Naive thymus-derived CD4-positive, alpha-beta T cell (primary cell): Measurements from ENCODE around the gene VAV2. TPM values are rescaled to one million over a fixed set of nuclear protein-coding genes. Genes with fewer than 3 reads are reported as not detected.

Source experiments
- ATAC-seq: fragments of 150-1000 bp; cut with Tn5 transposase; 2 replicates; pipeline ENCODE4 v1.10.0; 2021; ENCODE audit warnings: mild to moderate bottlenecking, moderate library complexity
- CTCF ChIA-PET: fragments of 350-600 bp; sonication (Branson Sonifier 250); formaldehyde crosslinking; loops from one replicate; lab custom pipeline; 2021; ENCODE audit warnings: antibody characterized with exemption; lab: Charles Lee
- POLR2A ChIA-PET: fragments of 350-600 bp; sonication (Branson Sonifier 250); formaldehyde crosslinking; loops from one replicate; lab custom pipeline; 2021; ENCODE audit warnings: antibody characterized with exemption, inconsistent platforms; lab: Charles Lee
- DNase-seq, 9 donors: peaks; one replicate each; pipeline versions ENCODE4 v3.0.0 to v3.0.0-alpha.2; 2020 to 2022; ENCODE audit warnings: mixed read lengths in 1 of 9
- H3K27ac ChIP-seq: one replicate; pipeline ENCODE4 v1.7.0; 2013; ENCODE audit warnings: mild to moderate bottlenecking, low read depth, low read length, moderate library complexity
- H3K27me3 ChIP-seq, 2 donors: one replicate each; pipeline ENCODE4 v1.7.0; 2013; ENCODE audit warnings: low read length in 2 of 2, mild to moderate bottlenecking in 2 of 2, moderate library complexity in 2 of 2; ENCODE audit not compliant: control insufficient read depth in 2 of 2, insufficient read depth in 2 of 2
- H3K36me3 ChIP-seq, 3 experiments: 1 replicate in 2 of 3; 2 replicates in 1 of 3; pipeline ENCODE4 v1.7.0; 2013; ENCODE audit warnings: low read length in 3 of 3, mild to moderate bottlenecking in 3 of 3, moderate library complexity in 1 of 3; ENCODE audit not compliant: insufficient read depth in 3 of 3, control insufficient read depth in 2 of 3
- H3K4me1 ChIP-seq, 2 donors: one replicate each; pipeline ENCODE4 v1.7.0; 2013; ENCODE audit warnings: low read length in 2 of 2, mild to moderate bottlenecking in 2 of 2, moderate library complexity in 1 of 2; ENCODE audit not compliant: control insufficient read depth in 2 of 2, insufficient read depth in 2 of 2
- H3K4me3 ChIP-seq: 2 replicates; pipeline ENCODE4 v1.7.0; 2013; ENCODE audit warnings: mild to moderate bottlenecking, low read length
- H3K9me3 ChIP-seq, 3 experiments: 1 replicate in 2 of 3; 2 replicates in 1 of 3; pipeline ENCODE4 v1.7.0; 2013; ENCODE audit warnings: low read length in 3 of 3; ENCODE audit not compliant: control insufficient read depth in 2 of 3
- H3K27ac Mint-ChIP-seq, 9 donors: one replicate each; pipeline ENCODE4 v1.8.0; 2020 to 2022; ENCODE audit warnings: mixed read lengths in 9 of 9, mild to moderate bottlenecking in 8 of 9, moderate library complexity in 5 of 9, inconsistent platforms in 2 of 9
- H3K27me3 Mint-ChIP-seq, 5 donors: one replicate each; pipeline ENCODE4 v1.8.0; 2021 to 2022; ENCODE audit warnings: mixed read lengths in 5 of 5, mild to moderate bottlenecking in 1 of 5
- H3K36me3 Mint-ChIP-seq, 5 donors: one replicate each; pipeline ENCODE4 v1.8.0; 2020 to 2022; ENCODE audit warnings: mixed read lengths in 5 of 5, mild to moderate bottlenecking in 3 of 5, inconsistent platforms in 1 of 5
- H3K4me1 Mint-ChIP-seq, 7 donors: one replicate each; pipeline ENCODE4 v1.8.0; 2020 to 2022; ENCODE audit warnings: mixed read lengths in 7 of 7, mild to moderate bottlenecking in 3 of 7, inconsistent platforms in 1 of 7
- H3K4me3 Mint-ChIP-seq, 10 donors: one replicate each; pipeline ENCODE4 v1.8.0; 2020 to 2022; ENCODE audit warnings: mild to moderate bottlenecking in 10 of 10, mixed read lengths in 10 of 10, moderate library complexity in 6 of 10, inconsistent platforms in 2 of 10
- H3K9me3 Mint-ChIP-seq, 11 donors: one replicate each; pipeline ENCODE4 v1.8.0; 2020 to 2022; ENCODE audit warnings: mixed read lengths in 11 of 11, mild to moderate bottlenecking in 4 of 11, inconsistent platforms in 1 of 11, moderate library complexity in 1 of 11
- intact Hi-C, 2 donors: fragments of 100-400 bp; cut with micrococcal nuclease; formaldehyde crosslinking; loops; one replicate each; pipeline ENCODE4 v1.15.1; 2023
- polyA plus RNA-seq, 2 donors: library from polyadenylated mRNA; unstranded; fragments of 300-500 nt; fragmentation: Illumina TruSeq; gene quantifications; one replicate each; pipeline ENCODE4 v1.2.3, GENCODE V29; 2021
- total RNA-seq, 6 experiments: library from RNA in 5 of 6; stranded (reverse) in 5 of 6; gene quantifications; 1 replicate in 5 of 6; 2 replicates in 1 of 6; pipeline ENCODE4 v1.2.3 and lab custom pipeline; 2021 to 2026

Gene VAV2
- total and polyA plus RNA-seq, 7 experiments from 2014 or later, result 0.18 to 14.4 (median 1.9) TPM

- ChIA-PET POLR2A (no interaction called here), CTCF (no interaction called here)
- no peak overlapping the region for H3K27ac ChIP-seq
- intact Hi-C loops, result loop anchor here in 1 of 2 donors (10.0 kb wide), 1 partner anchor 118 kb away; the partner anchor contains the start of gene VAV2
- H3K4me3 ChIP-seq, result no peak overlapping the region
- ATAC-seq (no peak), DNase-seq (no peak)
- no peaks in the 10 kb centered on the region for H3K9me3 ChIP-seq
- H3K36me3 ChIP-seq, result no peaks in the 10 kb centered on the region
- H3K4me1 ChIP-seq, result no peaks in the 10 kb centered on the region
- no peak overlapping the region for H3K27ac Mint-ChIP-seq
- no peak overlapping the region for H3K4me3 Mint-ChIP-seq
- H3K9me3 Mint-ChIP-seq, result peaks cover 0 to 2% (median 0%) of the 10 kb centered on the region in 11 donors
- no peaks in the 10 kb centered on the region for H3K27me3 Mint-ChIP-seq
- H3K36me3 Mint-ChIP-seq, result no peaks in the 10 kb centered on the region
- H3K27me3 ChIP-seq, result no peaks in the 10 kb centered on the region
- H3K4me1 Mint-ChIP-seq, result peaks cover 0 to 7% (median 0%) of the 10 kb centered on the region in 7 donors
Measured at GRCh38 chr9:133876836-133877235, 115.3 kb downstream of the VAV2 start.

- Mint-ChIP-seq H3K36me3 (no peaks in the 10 kb centered on the region), H3K4me1 (peaks cover 0 to 7% (median 0%) of the 10 kb centered on the region in 7 donors), H3K27me3 (peaks cover 0 to under 1% (median 0%) of the 10 kb centered on the region in 5 donors), H3K4me3 (no peak overlapping the region), H3K27ac (no peak overlapping the region), H3K9me3 (peaks cover 0 to 2% (median 0%) of the 10 kb centered on the region in 11 donors)
- intact Hi-C loops, result loop anchor here in 1 of 2 donors (10.0 kb wide), 1 partner anchor 119 kb away; the partner anchor contains the start of gene VAV2
- no peaks in the 10 kb centered on the region for H3K9me3 ChIP-seq
- ATAC-seq (no peak), DNase-seq (no peak)
- H3K4me1 ChIP-seq, result no peaks in the 10 kb centered on the region
- H3K27ac ChIP-seq, result no peak overlapping the region
- POLR2A ChIA-PET, result no interaction called here
- no peaks in the 10 kb centered on the region for H3K36me3 ChIP-seq
- CTCF ChIA-PET, result no interaction called here
- no peak overlapping the region for H3K4me3 ChIP-seq
- H3K27me3 ChIP-seq, result no peaks in the 10 kb centered on the region
Measured at GRCh38 chr9:133876144-133876543, 116.0 kb downstream of the VAV2 start.

- no peaks in the 10 kb centered on the region for H3K36me3 ChIP-seq
- ChIA-PET POLR2A (no interaction called here), CTCF (no interaction called here)
- Mint-ChIP-seq H3K4me3 (no peak overlapping the region), H3K27ac (no peak overlapping the region), H3K27me3 (peaks cover 0 to 4% (median under 1%) of the 10 kb centered on the region in 5 donors), H3K36me3 (no peaks in the 10 kb centered on the region), H3K4me1 (peaks cover 1 to 11% (median 3%) of the 10 kb centered on the region in 7 donors), H3K9me3 (peaks cover 0 to 2% (median 0%) of the 10 kb centered on the region in 11 donors)
- peaks cover 0 to 3% of the 10 kb centered on the region in 2 donors for H3K4me1 ChIP-seq
- H3K27me3 ChIP-seq, result no peaks in the 10 kb centered on the region
- no peak for DNase-seq
- intact Hi-C loops, result loop anchor here in 1 of 2 donors (10.0 kb wide), 1 partner anchor 120 kb away; the partner anchor contains the start of gene VAV2
- H3K4me3 ChIP-seq, result no peak overlapping the region
- no peaks in the 10 kb centered on the region for H3K9me3 ChIP-seq
- no peak overlapping the region for H3K27ac ChIP-seq
- ATAC-seq, result no peak
Measured at GRCh38 chr9:133875131-133875530, 117.0 kb downstream of the VAV2 start.

- Mint-ChIP-seq H3K4me3 (no peak overlapping the region), H3K9me3 (peaks cover 0 to 2% (median 0%) of the 10 kb centered on the region in 11 donors), H3K27ac (no peak overlapping the region), H3K36me3 (no peaks in the 10 kb centered on the region), H3K4me1 (peaks cover 6 to 15% (median 8%) of the 10 kb centered on the region in 7 donors), H3K27me3 (peaks cover 0 to 8% (median 5%) of the 10 kb centered on the region in 5 donors)
- no peak for ATAC-seq
- CTCF ChIA-PET, result no interaction called here
- POLR2A ChIA-PET, result no interaction called here
- no peak for DNase-seq
- Histone ChIP-seq H3K36me3 (no peaks in the 10 kb centered on the region), H3K9me3 (no peaks in the 10 kb centered on the region), H3K27ac (no peak overlapping the region), H3K27me3 (no peaks in the 10 kb centered on the region), H3K4me3 (no peak overlapping the region), H3K4me1 (peaks cover 0 to 8% of the 10 kb centered on the region in 2 donors)
- intact Hi-C loops, result loop anchor here in 1 of 2 donors (10.0 kb wide), 1 partner anchor 120 kb away; the partner anchor contains the start of gene VAV2
Measured at GRCh38 chr9:133874659-133875058, 117.5 kb downstream of the VAV2 start.

GRCh38 chr9:133874060-133874657 lies 118.0 kb downstream of the VAV2 start:
- no peaks in the 10 kb centered on the region for H3K9me3 ChIP-seq
- peaks cover 9 to 20% (median 11%) of the 10 kb centered on the region in 7 donors for H3K4me1 Mint-ChIP-seq
- no peak overlapping the region for H3K4me3 ChIP-seq
- H3K27ac Mint-ChIP-seq, result no peak overlapping the region
- peaks cover 0 to 10% of the 10 kb centered on the region in 2 donors for H3K4me1 ChIP-seq
- peaks cover 0 to 2% (median 0%) of the 10 kb centered on the region in 11 donors for H3K9me3 Mint-ChIP-seq
- ChIA-PET CTCF (no interaction called here), POLR2A (no interaction called here)
- H3K27ac ChIP-seq, result no peak overlapping the region
- no peaks in the 10 kb centered on the region for H3K36me3 Mint-ChIP-seq
- H3K27me3 Mint-ChIP-seq, result peaks cover 0 to 11% (median 7%) of the 10 kb centered on the region in 5 donors
- DNase-seq (no peak), ATAC-seq (no peak)
- no peak overlapping the region for H3K4me3 Mint-ChIP-seq
- H3K36me3 ChIP-seq, result no peaks in the 10 kb centered on the region
- intact Hi-C loops, result loop anchor here in 1 of 2 donors (10.0 kb wide), 1 partner anchor 121 kb away; the partner anchor contains the start of gene VAV2
- H3K27me3 ChIP-seq, result no peaks in the 10 kb centered on the region

GRCh38 chr9:133873461-133873891 lies 118.6 kb downstream of the VAV2 start:
- no peaks in the 10 kb centered on the region for H3K27me3 ChIP-seq
- H3K36me3 Mint-ChIP-seq, result no peaks in the 10 kb centered on the region
- H3K9me3 ChIP-seq, result no peaks in the 10 kb centered on the region
- peaks cover 0 to 10% of the 10 kb centered on the region in 2 donors for H3K4me1 ChIP-seq
- DNase-seq (no peak), ATAC-seq (no peak)
- H3K27ac Mint-ChIP-seq, result no peak overlapping the region
- ChIA-PET CTCF (no interaction called here), POLR2A (no interaction called here)
- H3K4me1 Mint-ChIP-seq, result peaks cover 9 to 20% (median 11%) of the 10 kb centered on the region in 7 donors
- H3K36me3 ChIP-seq, result no peaks in the 10 kb centered on the region
- peaks cover 0 to 2% (median 0%) of the 10 kb centered on the region in 11 donors for H3K9me3 Mint-ChIP-seq
- H3K4me3 Mint-ChIP-seq, result no peak overlapping the region
- H3K4me3 ChIP-seq, result no peak overlapping the region
- peaks cover 0 to 11% (median 7%) of the 10 kb centered on the region in 5 donors for H3K27me3 Mint-ChIP-seq
- intact Hi-C loops, result loop anchor here in 1 of 2 donors (10.0 kb wide), 1 partner anchor 121 kb away; the partner anchor contains the start of gene VAV2
- no peak overlapping the region for H3K27ac ChIP-seq
